Measurements from ENCODE around the gene MSN.

GRCh38 chrX:65695849-65696449 lies 28.5 kb downstream of the MSN start:
- no peak for TF ChIP-seq ZNF468 (CRISPR knock-in tag; IDR thresholded peaks at IDR 0.05)
- no peak for TF ChIP-seq HBP1 (CRISPR knock-in tag; IDR thresholded peaks at IDR 0.05; ENCODE audit: low read depth)
- no peak for TF ChIP-seq NFIC (IDR thresholded peaks at IDR 0.05; ENCODE audit: low read length)
- TF ChIP-seq BRD4 (CRISPR knock-in tag; IDR thresholded peaks at IDR 0.05) = no peak
- no peak for TF ChIP-seq ZNF740 (CRISPR knock-in tag; IDR thresholded peaks at IDR 0.05)
- no peak for TF ChIP-seq MTF2 (CRISPR knock-in tag; IDR thresholded peaks at IDR 0.05; ENCODE audit: borderline replicate concordance)
- no peak for TF ChIP-seq TAF1 (CRISPR knock-in tag; IDR thresholded peaks at IDR 0.05)
- TF ChIP-seq SRF (IDR thresholded peaks at IDR 0.05; ENCODE audit: low read depth, low read length) = no peak
- TF ChIP-seq CBX2 (IDR thresholded peaks at IDR 0.05; ENCODE audit: low read depth, low read length) = no peak
- no peak for TF ChIP-seq CBX2 (CRISPR knock-in tag; IDR thresholded peaks at IDR 0.05; ENCODE audit: low read depth)
- TF ChIP-seq ZNF607 (CRISPR knock-in tag; IDR thresholded peaks at IDR 0.05; ENCODE audit: borderline replicate concordance) = no peak

Measured in HepG2 (cell line).